Measurements from ENCODE around the gene STAG2. TPM values are rescaled to one million over a fixed set of nuclear protein-coding genes. Genes with fewer than 3 reads are reported as not detected.

STAG2 gene
- total RNA-seq, result 54.0 TPM

GRCh38 chrX:123961268-123962005, at the start of gene STAG2:
STAG2 (plus strand) TSS chrX:123961706; CDS start chrX:124022628, 60,922 bp downstream.
- H3K4me3 ChIP-seq, result peak within 1 kb of the TSS; percentile 57 to 60
- peak in 1 of 2 donors; percentile 89 for DNase-seq (ENCODE audit: extremely low spot score in 2 of 2)
- TF ChIP-seq, protein P1, sequence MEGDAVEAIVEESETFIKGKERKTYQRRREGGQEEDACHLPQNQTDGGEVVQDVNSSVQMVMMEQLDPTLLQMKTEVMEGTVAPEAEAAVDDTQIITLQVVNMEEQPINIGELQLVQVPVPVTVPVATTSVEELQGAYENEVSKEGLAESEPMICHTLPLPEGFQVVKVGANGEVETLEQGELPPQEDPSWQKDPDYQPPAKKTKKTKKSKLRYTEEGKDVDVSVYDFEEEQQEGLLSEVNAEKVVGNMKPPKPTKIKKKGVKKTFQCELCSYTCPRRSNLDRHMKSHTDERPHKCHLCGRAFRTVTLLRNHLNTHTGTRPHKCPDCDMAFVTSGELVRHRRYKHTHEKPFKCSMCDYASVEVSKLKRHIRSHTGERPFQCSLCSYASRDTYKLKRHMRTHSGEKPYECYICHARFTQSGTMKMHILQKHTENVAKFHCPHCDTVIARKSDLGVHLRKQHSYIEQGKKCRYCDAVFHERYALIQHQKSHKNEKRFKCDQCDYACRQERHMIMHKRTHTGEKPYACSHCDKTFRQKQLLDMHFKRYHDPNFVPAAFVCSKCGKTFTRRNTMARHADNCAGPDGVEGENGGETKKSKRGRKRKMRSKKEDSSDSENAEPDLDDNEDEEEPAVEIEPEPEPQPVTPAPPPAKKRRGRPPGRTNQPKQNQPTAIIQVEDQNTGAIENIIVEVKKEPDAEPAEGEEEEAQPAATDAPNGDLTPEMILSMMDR (IDR thresholded peaks at IDR 0.05), result no peak
- TF ChIP-seq POLR2A (IDR thresholded peaks at IDR 0.05) (peak in 1 of 2 donors; percentile 57), POLR2AphosphoS5 (IDR thresholded peaks at IDR 0.05; ENCODE audit: insufficient read depth in 1 of 2, low read depth in 1 of 2) (peak in 1 of 2 donors; percentile 76)
- H3K4me1 ChIP-seq, result peaks cover 11% of the 10 kb centered on the region
- no peaks in the 10 kb centered on the region for H3K36me3 ChIP-seq
- H3K27ac ChIP-seq, result peak within 1 kb of the TSS; percentile 96
- no peaks in the 10 kb centered on the region for H3K27me3 ChIP-seq
- intact Hi-C loops (cut with DNase I), result no loop called here
- H3K9me3 ChIP-seq, result no peaks in the 10 kb centered on the region

GRCh38 chrX:123917069-123917468, 44.4 kb upstream of the STAG2 start:
- intact Hi-C loops (cut with DNase I), result no loop called here
- no peak overlapping the region for H3K27ac ChIP-seq
- H3K36me3 ChIP-seq, result no peaks in the 10 kb centered on the region
- no peak for DNase-seq (ENCODE audit: extremely low spot score in 2 of 2)
- TF ChIP-seq, protein P1 (IDR thresholded peaks at IDR 0.05), result no peak
- TF ChIP-seq POLR2A (IDR thresholded peaks at IDR 0.05), result no peak
- no peak overlapping the region for H3K4me3 ChIP-seq
- no peaks in the 10 kb centered on the region for H3K27me3 ChIP-seq
- no peaks in the 10 kb centered on the region for H3K9me3 ChIP-seq
- no peaks in the 10 kb centered on the region for H3K4me1 ChIP-seq

- no peak for DNase-seq (ENCODE audit: extremely low spot score in 2 of 2)
- H3K9me3 ChIP-seq, result no peaks in the 10 kb centered on the region
- no peak overlapping the region for H3K27ac ChIP-seq
- intact Hi-C loops (cut with DNase I), result no loop called here
- no peaks in the 10 kb centered on the region for H3K4me1 ChIP-seq
- no peaks in the 10 kb centered on the region for H3K36me3 ChIP-seq
- TF ChIP-seq, protein P1 (IDR thresholded peaks at IDR 0.05), result no peak
- TF ChIP-seq POLR2AphosphoS5 (IDR thresholded peaks at IDR 0.05; ENCODE audit: insufficient read depth in 1 of 2, low read depth in 1 of 2) (no peak), POLR2A (IDR thresholded peaks at IDR 0.05) (no peak)
- no peaks in the 10 kb centered on the region for H3K27me3 ChIP-seq
- no peak overlapping the region for H3K4me3 ChIP-seq
These were observed 43.3 kb upstream of the STAG2 start for GRCh38 chrX:123918106-123918721.

DNA sequence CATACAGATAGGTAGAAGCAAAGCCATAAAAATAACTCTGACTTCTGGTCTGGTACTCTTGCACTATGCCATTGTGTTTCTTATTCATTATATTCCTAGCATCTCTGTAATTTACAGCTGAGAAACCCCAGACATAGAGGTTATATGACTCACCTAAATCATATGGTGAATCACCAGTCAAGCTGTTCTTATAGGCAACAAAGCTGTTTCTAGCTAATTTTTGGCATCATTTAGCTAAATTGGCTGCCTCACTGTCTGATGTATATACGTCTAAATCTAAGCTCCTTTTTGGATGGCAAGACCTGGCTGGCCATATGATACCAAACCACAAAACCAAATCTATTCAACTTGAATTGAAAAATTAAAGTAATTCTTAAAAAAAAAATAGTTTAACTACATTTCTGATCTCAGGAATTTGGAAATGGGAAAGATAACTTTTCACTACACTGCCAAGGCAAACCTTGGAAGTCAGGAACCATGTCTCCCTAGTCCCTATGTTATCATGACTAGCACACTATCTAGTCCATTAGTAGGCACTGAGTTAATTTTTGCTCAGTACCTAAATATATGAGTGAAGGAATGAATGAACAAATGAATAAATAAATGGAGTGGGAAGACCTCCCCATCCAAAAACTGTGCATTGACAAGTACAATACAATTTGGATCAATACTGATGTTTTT, 41.3 kb upstream of the STAG2 start:
- DNase-seq (ENCODE audit: extremely low spot score in 2 of 2), result no peak
- Histone ChIP-seq H3K27ac (no peak overlapping the region), H3K4me3 (no peak overlapping the region), H3K36me3 (no peaks in the 10 kb centered on the region), H3K4me1 (no peaks in the 10 kb centered on the region), H3K27me3 (no peaks in the 10 kb centered on the region), H3K9me3 (no peaks in the 10 kb centered on the region)
- intact Hi-C loops (cut with DNase I), result no loop called here
- TF ChIP-seq POLR2AphosphoS5 (IDR thresholded peaks at IDR 0.05; ENCODE audit: insufficient read depth in 1 of 2, low read depth in 1 of 2) (no peak), POLR2A (IDR thresholded peaks at IDR 0.05) (no peak)
- TF ChIP-seq, protein P1 (IDR thresholded peaks at IDR 0.05), result no peak
